Measurements from ENCODE around the gene TAL1. TPM values are rescaled to one million over a fixed set of nuclear protein-coding genes. Genes with fewer than 3 reads are reported as not detected.

TAL1 gene
- polyA plus RNA-seq, 1 of the 3 experiments (the other 2 are of a cell fraction) = not detected

GRCh38 chr1:47216278-47217059 is 15.6 kb downstream of the TAL1 start:
- TF ChIP-seq EZH2phosphoT487 (IDR thresholded peaks at IDR 0.05; ENCODE audit: borderline replicate concordance, low read depth) (no peak), NFIC (IDR thresholded peaks at IDR 0.05; ENCODE audit: borderline replicate concordance) (no peak), USF2 (IDR thresholded peaks at IDR 0.05; ENCODE audit: borderline replicate concordance, low read depth, low read length) (no peak), RFX5 (IDR thresholded peaks at IDR 0.05; ENCODE audit: low read length) (no peak), ELF1 (IDR thresholded peaks at IDR 0.05) (no peak), YY1 (IDR thresholded peaks at IDR 0.05; ENCODE audit: low read depth) (no peak)
- Histone ChIP-seq H4K20me1 (ENCODE audit: insufficient read depth) (no peaks in the 10 kb centered on the region), H2AFZ (ENCODE audit: low read depth) (no peak overlapping the region), H3K27ac (ENCODE audit: low read depth in 2 of 2, low read length in 1 of 2) (no peak overlapping the region), H3K27me3 (ENCODE audit: insufficient read depth) (peaks cover 12% of the 10 kb centered on the region; the same call in 1 of the 2 replicates), H3K4me3 (ENCODE audit: low read depth in 2 of 2, low read length in 1 of 2) (no peak overlapping the region), H3K9ac (no peak overlapping the region), H3K4me2 (no peak overlapping the region), H3K9me3 (no peaks in the 10 kb centered on the region), H3K36me3 (replicated peaks in 1 of 2; ENCODE audit: control insufficient read depth in 1 of 2, insufficient read depth in 2 of 2, low read length in 1 of 2) (no peaks in the 10 kb centered on the region), H3K79me2 (ENCODE audit: insufficient read depth) (no peaks in the 10 kb centered on the region), H3F3A (replicated peaks; ENCODE audit: insufficient read depth) (no peaks in the 10 kb centered on the region), H3K9me2 (no peaks in the 10 kb centered on the region), H3K4me1 (ENCODE audit: control insufficient read depth in 1 of 2, insufficient read depth in 2 of 2, low read depth in 1 of 2, low read length in 1 of 2) (no peaks in the 10 kb centered on the region)
- ChIA-PET POLR2A (no interaction called here), CTCF (interaction anchor here (2.2 to 2.5 kb wide), 2 partner anchors 23 to 37 kb away, joined by 6 to 10 read pairs; no protein-coding TSS in a partner anchor)
- DNase-seq = no peak
- WGBS (ENCODE audit: low lambda C conversion rate) = 80% methylated on average over 12 of the region's 12 CpGs

- Histone ChIP-seq H4K20me1 (ENCODE audit: insufficient read depth) (no peaks in the 10 kb centered on the region), H3K36me3 (replicated peaks in 1 of 2; ENCODE audit: control insufficient read depth in 1 of 2, insufficient read depth in 2 of 2, low read length in 1 of 2) (no peaks in the 10 kb centered on the region), H3K9ac (no peak overlapping the region), H3K27ac (ENCODE audit: low read depth in 2 of 2, low read length in 1 of 2) (no peak overlapping the region), H3K4me3 (ENCODE audit: low read depth in 2 of 2, low read length in 1 of 2) (no peak overlapping the region), H2AFZ (ENCODE audit: low read depth) (no peak overlapping the region), H3F3A (replicated peaks; ENCODE audit: insufficient read depth) (no peaks in the 10 kb centered on the region), H3K4me2 (no peak overlapping the region), H3K4me1 (ENCODE audit: control insufficient read depth in 1 of 2, insufficient read depth in 2 of 2, low read depth in 1 of 2, low read length in 1 of 2) (no peaks in the 10 kb centered on the region), H3K9me2 (no peaks in the 10 kb centered on the region), H3K9me3 (no peaks in the 10 kb centered on the region), H3K27me3 (ENCODE audit: insufficient read depth) (peaks cover 4% of the 10 kb centered on the region; the same call in 1 of the 2 replicates), H3K79me2 (ENCODE audit: insufficient read depth) (no peaks in the 10 kb centered on the region)
- no peak for DNase-seq
- WGBS (ENCODE audit: low lambda C conversion rate) = 64% methylated on average over 4 of the region's 4 CpGs
- TF ChIP-seq EP300 (IDR thresholded peaks at IDR 0.05; ENCODE audit: borderline replicate concordance in 1 of 2, low read depth in 1 of 2, low read length in 1 of 2) = no peak
- ChIA-PET POLR2A (no interaction called here), CTCF (interaction anchor here (1.1 to 2.5 kb wide), 3 partner anchors 22 to 40 kb away, joined by 4 to 10 read pairs (median 6); no protein-coding TSS in a partner anchor)
Measured at GRCh38 chr1:47215713-47216112, 16.3 kb downstream of the TAL1 start.

- no peaks in the 10 kb centered on the region for H3K36me3 ChIP-seq (replicated peaks in 1 of 2; ENCODE audit: control insufficient read depth in 1 of 2, insufficient read depth in 2 of 2, low read length in 1 of 2)
- DNase-seq = no peak
- no peak overlapping the region for H3K4me2 ChIP-seq
- no peaks in the 10 kb centered on the region for H3F3A ChIP-seq (replicated peaks; ENCODE audit: insufficient read depth)
- no peak overlapping the region for H3K27ac ChIP-seq (ENCODE audit: low read depth in 2 of 2, low read length in 1 of 2)
- no peaks in the 10 kb centered on the region for H4K20me1 ChIP-seq (ENCODE audit: insufficient read depth)
- 59% methylated on average over 3 of the region's 3 CpGs for WGBS (ENCODE audit: low lambda C conversion rate)
- H3K9me3 ChIP-seq = no peaks in the 10 kb centered on the region
- H3K4me1 ChIP-seq (ENCODE audit: control insufficient read depth in 1 of 2, insufficient read depth in 2 of 2, low read depth in 1 of 2, low read length in 1 of 2) = no peaks in the 10 kb centered on the region
- CTCF ChIA-PET = interaction anchor here (1.1 to 2.5 kb wide), 3 partner anchors 21 to 39 kb away, joined by 4 to 10 read pairs (median 6); no protein-coding TSS in a partner anchor
- H3K79me2 ChIP-seq (ENCODE audit: insufficient read depth) = no peaks in the 10 kb centered on the region
- no peak overlapping the region for H3K9ac ChIP-seq
- no peak overlapping the region for H2AFZ ChIP-seq (ENCODE audit: low read depth)
- H3K27me3 ChIP-seq (ENCODE audit: insufficient read depth) = peaks cover 4% of the 10 kb centered on the region; the same call in 1 of the 2 replicates
- H3K4me3 ChIP-seq (ENCODE audit: low read depth in 2 of 2, low read length in 1 of 2) = no peak overlapping the region
- H3K9me2 ChIP-seq = no peaks in the 10 kb centered on the region
- POLR2A ChIA-PET = no interaction called here
- TF ChIP-seq PBX3 (IDR thresholded peaks at IDR 0.05) (no peak), REST (IDR thresholded peaks at IDR 0.05; ENCODE audit: low read depth, low read length) (no peak), EZH2phosphoT487 (IDR thresholded peaks at IDR 0.05; ENCODE audit: borderline replicate concordance, low read depth) (no peak), ELF1 (IDR thresholded peaks at IDR 0.05) (no peak), TEAD4 (IDR thresholded peaks at IDR 0.05; ENCODE audit: borderline replicate concordance, insufficient read depth) (no peak), JUND (IDR thresholded peaks at IDR 0.05) (no peak), SIN3A (IDR thresholded peaks at IDR 0.05; ENCODE audit: borderline replicate concordance, low read depth, low read length) (no peak), RCOR1 (IDR thresholded peaks at IDR 0.05; ENCODE audit: low read length) (no peak), NRF1 (IDR thresholded peaks at IDR 0.05; ENCODE audit: low read depth, low read length) (no peak)
Measured at GRCh38 chr1:47214549-47214948, 17.5 kb downstream of the TAL1 start.

All from SK-N-SH (cell line).